ENCODE results near the gene ACOX2.

DNA sequence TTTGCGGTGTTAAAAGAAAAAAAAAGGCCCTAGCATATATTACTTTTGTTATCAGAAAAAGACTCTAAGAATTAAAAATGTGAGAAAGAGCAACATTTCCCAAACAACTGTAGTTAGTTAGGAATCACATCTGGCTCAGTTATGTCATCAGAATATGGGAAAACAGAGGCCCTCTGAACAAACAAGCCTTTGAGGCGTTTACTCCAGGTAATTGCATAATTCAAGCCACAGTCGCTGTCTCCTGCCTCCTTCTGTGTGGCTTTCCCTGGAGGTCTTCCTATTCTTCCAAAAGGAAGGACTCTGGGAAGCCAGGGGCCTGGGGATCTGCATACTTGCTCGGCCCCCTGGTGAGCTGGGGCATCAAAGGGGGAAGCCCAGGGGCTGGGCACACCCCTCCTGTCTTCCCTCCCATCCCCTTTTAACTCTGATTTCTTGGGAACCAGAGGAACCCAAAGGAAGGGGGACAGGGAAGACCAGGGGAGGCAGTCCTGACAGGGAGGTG, 43.9 kb upstream of the ACOX2 start:
- TF ChIP-seq ZNF592 (IDR thresholded peaks at IDR 0.05) = no peak
- TF ChIP-seq TCF7 (IDR thresholded peaks at IDR 0.05; ENCODE audit: borderline replicate concordance) = no peak
- no peak for TF ChIP-seq USF1 (IDR thresholded peaks at IDR 0.05; ENCODE audit: borderline replicate concordance, extremely low read length, insufficient read depth, low read depth, low read length)
- TF ChIP-seq EZH2 (IDR thresholded peaks at IDR 0.05; ENCODE audit: borderline replicate concordance, control insufficient read depth, low read depth, low read length) = no peak
- TF ChIP-seq DPF2 (IDR thresholded peaks at IDR 0.05) = no peak
